Neuronal stem cell (in vitro differentiated cells): ENCODE measurements around the gene SPATA31C1.

ENCODE experiments used
- DNase-seq: peaks from one replicate; pipeline ENCODE4 v3.0.0-alpha.2; 2013; ENCODE audit warnings: low spot score
- H2AFZ ChIP-seq: one replicate; pipeline ENCODE4 v1.6.1; 2013; ENCODE audit warnings: mild to moderate bottlenecking, low read length, inconsistent platforms
- H2AK5ac ChIP-seq: 2 replicates; pipeline ENCODE4 v1.6.1; 2013; ENCODE audit warnings: low read depth, mild to moderate bottlenecking, inconsistent platforms, low read length, moderate library complexity, mixed read lengths
- H2BK120ac ChIP-seq: 2 replicates; pipeline ENCODE4 v1.6.1; 2013; ENCODE audit warnings: low read depth, mild to moderate bottlenecking, inconsistent platforms, low read length, moderate library complexity, mixed read lengths
- H2BK12ac ChIP-seq: one replicate; pipeline ENCODE4 v1.6.1; 2013; ENCODE audit warnings: low read length, inconsistent platforms
- H2BK15ac ChIP-seq: 2 replicates; pipeline ENCODE4 v1.6.1; 2013; ENCODE audit warnings: mild to moderate bottlenecking, low read length, inconsistent platforms, mixed read lengths
- H2BK5ac ChIP-seq: one replicate; pipeline ENCODE4 v1.6.1; 2013; ENCODE audit warnings: inconsistent platforms, mild to moderate bottlenecking, low read length, moderate library complexity
- H3K14ac ChIP-seq: one replicate; pipeline ENCODE4 v1.6.1; 2013; ENCODE audit warnings: low read length, inconsistent platforms
- H3K18ac ChIP-seq: 2 replicates; pipeline ENCODE4 v1.6.1; 2013; ENCODE audit warnings: low read length, inconsistent platforms
- H3K23ac ChIP-seq: 2 replicates; pipeline ENCODE4 v1.6.1; 2013; ENCODE audit warnings: low read depth, mild to moderate bottlenecking, mixed read lengths, low read length, inconsistent platforms; ENCODE audit not compliant: poor library complexity
- H3K27ac ChIP-seq: replicated peaks from 3 replicates; pipeline ENCODE4 v1.5.1; 2013; ENCODE audit warnings: low read length, inconsistent platforms
- H3K27me3 ChIP-seq, 3 experiments: 2 replicates each; pipeline ENCODE4 v1.6.1; 2013; ENCODE audit warnings: low read length in 3 of 3, mild to moderate bottlenecking in 2 of 3, inconsistent platforms in 1 of 3, low read depth in 1 of 3, mixed read lengths in 1 of 3, moderate library complexity in 1 of 3; ENCODE audit not compliant: control insufficient read depth in 3 of 3, insufficient read depth in 3 of 3
- H3K36me3 ChIP-seq, 2 donors: replicated peaks in 1 of 2; 2 replicates each; pipeline ENCODE4 v1.6.1; 2013; ENCODE audit warnings: low read length in 2 of 2; ENCODE audit not compliant: control insufficient read depth in 2 of 2, insufficient read depth in 2 of 2
- H3K4ac ChIP-seq: 2 replicates; pipeline ENCODE4 v1.6.1; 2013; ENCODE audit warnings: inconsistent platforms, mild to moderate bottlenecking, low read length, moderate library complexity
- H3K4me1 ChIP-seq, 2 donors: 1 replicate in 1 of 2; 2 replicates in 1 of 2; pipeline ENCODE4 v1.6.1; 2013; ENCODE audit warnings: low read length in 2 of 2, low read depth in 1 of 2; ENCODE audit not compliant: control insufficient read depth in 2 of 2, insufficient read depth in 1 of 2
- H3K4me2 ChIP-seq: one replicate; pipeline ENCODE4 v1.6.1; 2013; ENCODE audit warnings: mild to moderate bottlenecking, low read length, inconsistent platforms; ENCODE audit not compliant: insufficient read depth, poor library complexity, severe bottlenecking
- H3K4me3 ChIP-seq, 2 donors: 2 replicates each; pipeline ENCODE4 v1.5.1; 2013; ENCODE audit warnings: low read length in 2 of 2, mild to moderate bottlenecking in 2 of 2, inconsistent platforms in 1 of 2, moderate library complexity in 1 of 2
- H3K79me1 ChIP-seq: one replicate; pipeline ENCODE4 v1.6.1; 2013; ENCODE audit warnings: low read depth, mild to moderate bottlenecking, inconsistent platforms, low read length, moderate library complexity
- H3K9ac ChIP-seq: one replicate; pipeline ENCODE4 v1.6.1; 2013; ENCODE audit warnings: mild to moderate bottlenecking, low read depth, low read length, inconsistent platforms; ENCODE audit not compliant: poor library complexity
- H3K9me3 ChIP-seq, 2 donors: replicated peaks in 1 of 2; 2 replicates each; pipeline versions ENCODE3 to v1.6.1; 2013; ENCODE audit warnings: low read length in 2 of 2, mild to moderate bottlenecking in 2 of 2, inconsistent platforms in 1 of 2, low read depth in 1 of 2, mixed read lengths in 1 of 2, moderate library complexity in 1 of 2; ENCODE audit not compliant: control insufficient read depth in 2 of 2, insufficient read depth in 1 of 2
- H4K8ac ChIP-seq: one replicate; pipeline ENCODE4 v1.6.1; 2013; ENCODE audit warnings: low read depth, mild to moderate bottlenecking, inconsistent platforms, low read length, moderate library complexity
- H4K91ac ChIP-seq: one replicate; pipeline ENCODE4 v1.6.1; 2013; ENCODE audit warnings: low read length, low read depth, mild to moderate bottlenecking, inconsistent platforms; ENCODE audit not compliant: poor library complexity
- WGBS, 2 donors: extraction: QIAGEN DNeasy Blood & Tissue Kit; methylation state at CpG; one replicate each; pipeline ENCODE4 v1.1.7; 2013; ENCODE audit warnings: missing lambda C conversion rate in 2 of 2, mixed read lengths in 1 of 2; ENCODE audit not compliant: insufficient read length in 2 of 2, insufficient replicate concordance in 1 of 2; ENCODE audit errors: extremely low coverage in 2 of 2; 5-methylcytosine and 5-hydroxymethylcytosine counted together

The SPATA31C1 gene

DNA sequence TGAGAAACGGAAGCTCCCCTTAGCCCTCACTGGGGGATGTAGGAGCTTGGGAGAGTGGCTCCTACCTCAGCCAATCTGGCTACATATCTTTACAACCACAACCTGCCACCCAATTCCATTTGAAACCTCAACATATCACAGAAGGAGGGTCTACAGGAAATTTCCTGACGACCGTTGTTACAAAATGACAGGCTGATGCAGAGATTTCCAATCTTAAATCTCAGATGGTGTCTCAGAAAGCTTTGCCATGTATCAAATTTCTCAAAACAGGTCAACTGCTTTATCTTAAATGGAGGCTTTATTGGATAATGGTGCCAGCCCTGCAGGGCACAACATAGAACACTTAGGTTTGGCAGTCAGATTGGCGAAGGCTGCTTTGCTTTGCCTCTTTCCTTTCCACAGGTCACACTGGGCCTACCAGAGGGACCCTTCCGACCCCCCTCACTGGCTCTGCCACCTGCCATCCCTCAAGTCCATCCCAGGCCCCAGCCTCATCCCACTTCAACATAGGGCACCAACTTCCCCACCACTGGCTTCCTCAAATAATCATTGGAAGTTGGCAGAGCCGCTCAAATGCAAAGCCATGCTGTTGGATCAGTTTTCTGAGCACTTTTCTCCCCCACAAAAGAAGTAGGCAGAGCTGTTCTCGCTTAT lies 46.2 kb upstream of the SPATA31C1 start:
- no peak overlapping the region for H2BK120ac ChIP-seq
- peaks cover 0 to 2% (median 0%) of the 10 kb centered on the region in 3 experiments for H3K27me3 ChIP-seq
- no peak overlapping the region for H2BK5ac ChIP-seq
- no peak overlapping the region for H3K9ac ChIP-seq
- no peak overlapping the region for H4K91ac ChIP-seq
- no peak overlapping the region for H3K4ac ChIP-seq
- H3K9me3 ChIP-seq = no peaks in the 10 kb centered on the region
- no peak overlapping the region for H2AK5ac ChIP-seq
- no peak overlapping the region for H3K23ac ChIP-seq
- no CpG with 5 or more reads among the region's 7 CpGs for WGBS, 2 donors
- no peak overlapping the region for H3K18ac ChIP-seq
- no peak overlapping the region for H3K4me3 ChIP-seq
- no peak overlapping the region for H3K4me2 ChIP-seq
- H4K8ac ChIP-seq = no peak overlapping the region
- no peak overlapping the region for H2BK12ac ChIP-seq
- H3K36me3 ChIP-seq = no peaks in the 10 kb centered on the region
- H3K79me1 ChIP-seq = no peaks in the 10 kb centered on the region
- no peak for DNase-seq
- peaks cover 0 to 2% of the 10 kb centered on the region in 2 donors for H3K4me1 ChIP-seq
- H3K14ac ChIP-seq = no peak overlapping the region
- no peak overlapping the region for H2AFZ ChIP-seq
- no peak overlapping the region for H2BK15ac ChIP-seq
- no peak overlapping the region for H3K27ac ChIP-seq

- Histone ChIP-seq H3K14ac (no peak overlapping the region), H3K27ac (no peak overlapping the region), H2BK12ac (no peak overlapping the region), H3K4me1 (peaks cover 0 to 2% of the 10 kb centered on the region in 2 donors), H3K4me3 (no peak overlapping the region), H3K9ac (no peak overlapping the region), H2BK120ac (no peak overlapping the region), H2BK5ac (peak overlapping the region; percentile 8), H4K8ac (no peak overlapping the region), H2AFZ (no peak overlapping the region), H3K36me3 (no peaks in the 10 kb centered on the region), H3K4me2 (no peak overlapping the region), H3K27me3 (peaks cover 0 to 2% (median 0%) of the 10 kb centered on the region in 3 experiments), H3K4ac (no peak overlapping the region), H4K91ac (no peak overlapping the region), H3K23ac (no peak overlapping the region), H3K18ac (peak overlapping the region; percentile 55), H3K9me3 (no peaks in the 10 kb centered on the region), H2BK15ac (peak overlapping the region; percentile 30), H2AK5ac (peak overlapping the region; percentile 78), H3K79me1 (no peaks in the 10 kb centered on the region)
- DNase-seq = no peak
- no CpG with 5 or more reads among the region's 8 CpGs for WGBS, 2 donors
Observed at GRCh38 chr9:87872079-87872624, 45.6 kb upstream of the SPATA31C1 start.

DNA sequence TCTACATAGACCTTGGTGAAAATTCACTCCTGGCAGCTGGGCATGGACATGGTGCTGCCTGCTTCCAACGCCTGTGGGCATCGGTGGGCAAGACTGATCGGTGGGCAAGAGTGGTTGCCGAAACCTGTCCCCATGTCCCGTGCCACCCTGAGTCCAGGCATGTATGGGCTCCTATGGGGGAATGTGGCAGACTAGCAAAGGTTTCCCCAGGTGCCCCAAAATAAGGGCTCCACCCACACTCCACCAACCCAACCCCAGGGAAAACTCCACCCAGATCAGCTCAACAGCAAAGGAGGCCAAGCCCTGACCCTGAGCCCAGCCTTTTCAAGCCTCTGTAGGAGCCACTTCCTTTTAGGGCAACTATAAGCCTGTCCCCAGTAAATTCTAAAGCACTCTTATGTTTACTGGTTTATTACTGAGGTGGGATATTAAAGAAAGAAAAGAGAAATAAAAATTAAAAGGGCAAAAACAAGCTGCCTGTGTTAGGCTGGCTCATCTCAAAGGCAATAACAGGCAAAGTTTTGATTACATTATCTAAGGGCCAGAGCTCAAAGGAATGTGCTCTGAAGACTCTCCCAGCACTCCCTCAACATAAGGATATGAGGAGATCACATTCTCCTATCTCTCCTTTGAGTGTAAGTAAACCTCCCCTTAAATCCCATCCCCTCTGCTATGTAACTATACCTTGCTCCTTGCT lies 44.0 kb upstream of the SPATA31C1 start:
- no peak overlapping the region for H3K27ac ChIP-seq
- no peak for DNase-seq
- no CpG with 5 or more reads among the region's 5 CpGs for WGBS, 2 donors
- no peak overlapping the region for H4K8ac ChIP-seq
- no peak overlapping the region for H2BK15ac ChIP-seq
- no peak overlapping the region for H3K4ac ChIP-seq
- peaks cover 0 to 2% of the 10 kb centered on the region in 2 donors for H3K4me1 ChIP-seq
- no peaks in the 10 kb centered on the region for H3K9me3 ChIP-seq
- no peak overlapping the region for H3K14ac ChIP-seq
- peak overlapping the region; percentile 37 for H2AFZ ChIP-seq
- no peak overlapping the region for H2BK12ac ChIP-seq
- H2AK5ac ChIP-seq = no peak overlapping the region
- no peak overlapping the region for H3K23ac ChIP-seq
- H2BK5ac ChIP-seq = no peak overlapping the region
- no peak overlapping the region for H3K4me3 ChIP-seq
- H3K4me2 ChIP-seq = no peak overlapping the region
- H3K18ac ChIP-seq = peak overlapping the region; percentile 57
- no peak overlapping the region for H2BK120ac ChIP-seq
- H3K36me3 ChIP-seq = no peaks in the 10 kb centered on the region
- H4K91ac ChIP-seq = no peak overlapping the region
- H3K9ac ChIP-seq = no peak overlapping the region
- H3K27me3 ChIP-seq = peaks cover 0 to 2% (median 0%) of the 10 kb centered on the region in 3 experiments
- no peaks in the 10 kb centered on the region for H3K79me1 ChIP-seq

GRCh38 chr9:87874304-87874623 lies 43.5 kb upstream of the SPATA31C1 start:
- Histone ChIP-seq H3K36me3 (no peaks in the 10 kb centered on the region), H2BK120ac (no peak overlapping the region), H3K9me3 (no peaks in the 10 kb centered on the region), H3K27ac (no peak overlapping the region), H3K23ac (no peak overlapping the region), H2BK15ac (no peak overlapping the region), H3K14ac (no peak overlapping the region), H3K4ac (no peak overlapping the region), H3K9ac (no peak overlapping the region), H3K4me3 (no peak overlapping the region), H3K4me2 (no peak overlapping the region), H2BK5ac (no peak overlapping the region), H4K8ac (no peak overlapping the region), H2AFZ (peak overlapping the region; percentile 37), H4K91ac (no peak overlapping the region), H3K4me1 (peaks cover 0 to 2% of the 10 kb centered on the region in 2 donors), H3K18ac (no peak overlapping the region), H3K27me3 (peaks cover 0 to 2% (median 0%) of the 10 kb centered on the region in 3 experiments), H2BK12ac (no peak overlapping the region), H3K79me1 (no peaks in the 10 kb centered on the region), H2AK5ac (no peak overlapping the region)
- no peak for DNase-seq
- no CpG with 5 or more reads among the region's 7 CpGs for WGBS, 2 donors
